ENCODE data around the gene MUC5AC. TPM values are rescaled to one million over a fixed set of nuclear protein-coding genes. Genes with fewer than 3 reads are reported as not detected.
A peak's percentile ranks its signal among the peaks of the same experiment; 100 is the strongest.
"Not testable (repeated sequence)": the region's sequence is repeated elsewhere in the genome, so short reads cannot be mapped to it uniquely, and the experiment has no call there.

MUC5AC gene
- total RNA-seq, 1 experiment from 2014 or later, result not detected

DNA sequence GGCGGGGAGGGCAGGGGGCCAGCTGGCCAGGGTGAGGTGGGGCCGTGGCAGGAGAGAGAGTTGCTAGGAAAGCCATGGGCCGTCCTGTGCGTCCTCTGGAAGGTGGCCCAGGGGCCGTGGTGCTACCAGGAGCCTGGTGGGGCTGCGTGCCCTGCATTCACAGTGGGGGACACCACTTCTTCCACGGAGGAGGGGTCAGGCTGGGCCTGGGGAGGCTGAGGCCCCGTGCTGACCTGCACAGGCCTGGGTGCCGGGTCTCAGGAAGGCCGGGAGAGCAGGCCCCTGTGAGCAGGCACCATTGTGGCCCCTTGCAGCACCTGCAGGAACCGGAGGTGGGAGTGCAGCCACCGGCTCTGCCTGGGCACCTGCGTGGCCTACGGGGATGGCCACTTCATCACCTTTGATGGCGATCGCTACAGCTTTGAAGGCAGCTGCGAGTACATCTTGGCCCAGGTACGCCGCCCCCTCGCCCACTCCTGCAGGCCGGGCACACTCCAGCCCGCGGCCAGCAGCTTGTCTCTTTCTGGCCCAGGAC lies 77.1 kb downstream of the MUC5AC start:
- DNase-seq (ENCODE audit: low read depth), result no peak
- in situ Hi-C loops (cut with HindIII; ENCODE audit: low pct_unique_long_range_greater_than_20kb, low sequenced_read_pairs), result no loop called here

DNA sequence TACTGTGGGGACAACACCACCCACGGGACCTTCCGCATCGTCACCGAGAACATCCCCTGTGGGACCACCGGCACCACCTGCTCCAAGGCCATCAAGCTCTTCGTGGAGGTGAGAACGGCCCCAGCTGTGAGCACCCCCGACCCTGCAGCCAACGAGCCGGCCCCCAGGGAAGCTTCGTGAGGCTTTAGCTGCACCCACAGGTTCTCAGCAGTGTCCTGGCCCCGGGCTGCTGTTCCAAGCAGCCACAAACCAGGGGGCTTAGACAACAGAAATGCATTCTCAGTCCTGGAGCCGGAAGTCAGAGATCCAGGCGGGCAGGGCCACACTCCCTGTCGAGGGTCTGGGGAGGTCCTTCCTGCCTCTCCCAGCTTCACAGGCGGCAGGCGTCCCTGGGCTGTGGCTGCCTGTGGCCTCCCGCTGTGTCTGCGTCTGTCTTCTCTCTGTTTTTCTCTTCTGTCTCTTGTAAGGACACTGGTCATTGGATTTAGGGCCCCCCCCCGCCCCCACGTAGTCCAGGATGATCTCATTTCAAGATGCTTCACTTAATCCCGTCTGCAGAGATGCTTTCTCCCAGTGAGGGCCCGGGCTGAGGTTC lies 77.7 kb downstream of the MUC5AC start:
- in situ Hi-C loops (cut with HindIII; ENCODE audit: low pct_unique_long_range_greater_than_20kb, low sequenced_read_pairs), result no loop called here
- no peak for DNase-seq (ENCODE audit: low read depth)

DNA sequence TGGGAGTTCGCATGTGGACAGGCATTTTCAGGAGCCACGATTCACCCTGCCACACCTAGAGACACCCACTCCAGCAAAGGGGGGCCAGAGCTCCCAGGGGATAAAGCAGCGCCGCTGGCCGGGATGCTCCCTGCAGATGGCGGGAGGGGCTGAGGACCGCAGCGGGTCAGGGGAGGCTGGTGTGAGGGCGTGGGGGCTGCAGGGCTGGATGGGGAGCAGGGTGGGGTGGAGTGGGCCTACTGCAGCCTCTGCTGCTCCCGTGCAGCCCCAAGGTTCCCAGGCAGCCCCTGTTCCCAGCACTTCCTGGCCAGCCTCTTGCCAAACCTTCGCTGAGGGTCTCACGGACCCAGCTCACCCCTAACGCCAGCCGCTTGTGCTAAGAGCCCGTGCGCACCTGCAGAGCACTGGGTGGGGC lies 78.2 kb downstream of the MUC5AC start:
- in situ Hi-C loops (cut with HindIII; ENCODE audit: low pct_unique_long_range_greater_than_20kb, low sequenced_read_pairs), result no loop called here
- DNase-seq (ENCODE audit: low read depth), result no peak

DNA sequence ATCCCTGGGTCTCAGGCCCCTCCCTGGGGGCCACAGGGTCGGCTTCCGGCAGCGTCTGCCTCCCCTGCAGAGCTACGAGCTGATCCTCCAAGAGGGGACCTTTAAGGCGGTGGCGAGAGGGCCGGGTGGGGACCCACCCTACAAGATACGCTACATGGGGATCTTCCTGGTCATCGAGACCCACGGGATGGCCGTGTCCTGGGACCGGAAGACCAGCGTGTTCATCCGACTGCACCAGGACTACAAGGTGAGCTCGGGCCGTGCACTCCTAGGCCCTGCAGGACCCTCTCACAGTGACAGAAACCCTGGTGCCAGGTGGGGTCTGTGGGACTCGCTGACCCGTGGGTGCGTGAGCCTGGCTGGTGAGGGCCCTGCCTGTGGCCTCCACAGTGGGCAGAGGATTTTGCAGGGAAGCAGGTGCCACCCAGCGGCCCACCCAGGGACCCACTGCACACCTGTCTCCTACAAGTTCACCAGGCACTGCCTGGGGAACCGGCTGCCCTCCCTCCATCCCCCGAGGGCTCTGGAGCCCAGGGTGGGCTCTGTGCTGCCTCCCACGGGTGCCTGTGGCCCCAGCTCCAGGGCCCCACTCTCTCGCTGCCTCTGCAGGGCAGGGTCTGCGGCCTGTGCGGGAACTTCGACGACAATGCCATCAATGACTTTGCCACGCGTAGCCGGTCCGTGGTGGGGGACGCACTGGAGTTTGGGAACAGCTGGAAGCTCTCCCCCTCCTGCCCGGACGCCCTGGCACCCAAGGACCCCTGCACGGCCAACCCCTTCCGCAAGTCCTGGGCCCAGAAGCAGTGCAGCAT lies 78.8 kb downstream of the MUC5AC start:
- DNase-seq (ENCODE audit: low read depth), result no peak
- in situ Hi-C loops (cut with HindIII; ENCODE audit: low pct_unique_long_range_greater_than_20kb, low sequenced_read_pairs), result no loop called here

DNA sequence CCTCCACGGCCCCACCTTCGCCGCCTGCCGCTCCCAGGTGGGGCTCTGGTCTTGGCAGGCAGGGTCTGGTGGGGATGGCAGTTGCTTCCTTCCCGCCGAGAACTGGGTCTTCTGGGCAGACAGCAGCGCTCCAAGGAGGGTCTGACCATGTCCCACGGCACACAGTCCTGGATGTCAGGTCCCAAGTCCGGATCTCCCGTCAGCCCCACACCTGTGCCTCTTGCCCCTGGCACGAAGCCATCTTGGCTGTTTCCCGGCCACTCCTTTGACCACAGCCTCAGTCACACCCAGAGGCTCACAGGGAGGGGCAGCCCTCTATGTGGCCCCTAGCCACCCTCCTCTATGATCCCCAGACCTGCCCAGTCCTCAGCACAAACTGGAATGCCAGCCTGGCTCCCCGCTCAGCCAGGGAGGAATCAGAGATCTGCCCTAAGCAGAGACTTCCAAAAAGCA lies 79.4 kb downstream of the MUC5AC start:
- in situ Hi-C loops (cut with HindIII; ENCODE audit: low pct_unique_long_range_greater_than_20kb, low sequenced_read_pairs), result no loop called here
- DNase-seq (ENCODE audit: low read depth), result no peak

DNA sequence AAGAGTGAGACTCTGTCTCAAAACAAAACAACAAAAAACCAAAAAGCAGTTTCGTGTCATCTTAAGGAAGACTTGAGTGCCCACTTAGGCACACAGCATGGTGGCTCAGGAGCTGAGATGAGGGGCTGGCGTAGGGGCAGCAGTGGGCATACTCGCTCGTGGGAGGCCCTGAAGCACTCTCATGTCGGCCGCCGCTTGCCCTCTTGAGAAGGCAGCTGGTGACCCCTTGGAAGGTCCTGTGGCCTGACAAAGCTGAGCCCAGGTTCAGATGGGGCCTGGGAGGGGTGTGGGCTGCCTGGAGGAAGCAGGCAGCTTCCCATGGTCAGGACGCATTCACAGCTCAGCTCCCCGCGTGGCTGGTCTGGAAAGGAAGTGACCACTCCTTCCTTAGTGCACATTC lies 80.1 kb downstream of the MUC5AC start:
- DNase-seq (ENCODE audit: low read depth), result no peak
- in situ Hi-C loops (cut with HindIII; ENCODE audit: low pct_unique_long_range_greater_than_20kb, low sequenced_read_pairs), result no loop called here

- in situ Hi-C loops (cut with HindIII; ENCODE audit: low pct_unique_long_range_greater_than_20kb, low sequenced_read_pairs), result no loop called here
- DNase-seq (ENCODE audit: low read depth), result peak; percentile 32
Observed at GRCh38 chr11:1238767-1239595, 81.2 kb downstream of the MUC5AC start.

GRCh38 chr11:1239596-1240205 lies 81.9 kb downstream of the MUC5AC start:
- in situ Hi-C loops (cut with HindIII; ENCODE audit: low pct_unique_long_range_greater_than_20kb, low sequenced_read_pairs), result no loop called here
- no peak for DNase-seq (ENCODE audit: low read depth)

GRCh38 chr11:1240771-1241170 lies 83.0 kb downstream of the MUC5AC start:
- DNase-seq (ENCODE audit: low read depth), result no peak
- in situ Hi-C loops (cut with HindIII; ENCODE audit: low pct_unique_long_range_greater_than_20kb, low sequenced_read_pairs), result no loop called here

- in situ Hi-C loops (cut with HindIII; ENCODE audit: low pct_unique_long_range_greater_than_20kb, low sequenced_read_pairs), result no loop called here
- no peak for DNase-seq (ENCODE audit: low read depth)
Observed at GRCh38 chr11:1241706-1242105, 84.0 kb downstream of the MUC5AC start.

DNA sequence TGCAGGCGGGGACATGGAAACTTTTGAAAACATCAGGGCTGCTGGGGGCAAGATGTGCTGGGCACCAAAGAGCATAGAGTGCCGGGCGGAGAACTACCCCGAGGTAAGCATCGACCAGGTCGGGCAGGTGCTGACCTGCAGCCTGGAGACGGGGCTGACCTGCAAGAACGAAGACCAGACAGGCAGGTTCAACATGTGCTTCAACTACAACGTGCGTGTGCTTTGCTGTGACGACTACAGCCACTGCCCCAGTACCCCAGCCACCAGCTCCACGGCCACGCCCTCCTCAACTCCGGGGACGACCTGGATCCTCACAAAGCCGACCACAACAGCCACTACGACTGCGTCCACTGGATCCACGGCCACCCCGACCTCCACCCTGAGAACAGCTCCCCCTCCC lies 84.5 kb downstream of the MUC5AC start:
- no peak for DNase-seq (ENCODE audit: low read depth)
- in situ Hi-C loops (cut with HindIII; ENCODE audit: low pct_unique_long_range_greater_than_20kb, low sequenced_read_pairs), result no loop called here

GRCh38 chr11:1242751-1243150 lies 85.0 kb downstream of the MUC5AC start:
- in situ Hi-C loops (cut with HindIII; ENCODE audit: low pct_unique_long_range_greater_than_20kb, low sequenced_read_pairs); DNase-seq (ENCODE audit: low read depth): not testable (repeated sequence)

DNA sequence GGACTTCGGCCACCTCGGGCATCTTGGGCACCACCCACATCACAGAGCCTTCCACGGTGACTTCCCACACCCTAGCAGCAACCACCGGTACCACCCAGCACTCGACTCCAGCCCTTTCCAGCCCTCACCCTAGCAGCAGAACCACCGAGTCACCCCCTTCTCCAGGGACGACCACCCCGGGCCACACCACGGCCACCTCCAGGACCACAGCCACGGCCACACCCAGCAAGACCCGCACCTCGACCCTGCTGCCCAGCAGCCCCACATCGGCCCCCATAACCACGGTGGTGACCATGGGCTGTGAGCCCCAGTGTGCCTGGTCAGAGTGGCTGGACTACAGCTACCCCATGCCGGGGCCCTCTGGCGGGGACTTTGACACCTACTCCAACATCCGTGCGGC lies 85.8 kb downstream of the MUC5AC start:
- in situ Hi-C loops (cut with HindIII; ENCODE audit: low pct_unique_long_range_greater_than_20kb, low sequenced_read_pairs); DNase-seq (ENCODE audit: low read depth): not testable (repeated sequence)

DNA sequence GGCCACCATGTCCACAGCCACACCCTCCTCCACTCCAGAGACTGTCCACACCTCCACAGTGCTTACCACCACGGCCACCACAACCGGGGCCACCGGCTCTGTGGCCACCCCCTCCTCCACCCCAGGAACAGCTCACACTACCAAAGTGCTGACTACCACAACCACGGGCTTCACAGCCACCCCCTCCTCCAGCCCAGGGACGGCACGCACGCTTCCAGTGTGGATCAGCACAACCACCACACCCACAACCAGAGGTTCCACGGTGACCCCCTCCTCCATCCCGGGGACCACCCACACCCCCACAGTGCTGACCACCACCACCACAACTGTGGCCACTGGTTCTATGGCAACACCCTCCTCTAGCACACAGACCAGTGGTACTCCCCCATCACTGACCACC lies 86.8 kb downstream of the MUC5AC start:
- in situ Hi-C loops (cut with HindIII; ENCODE audit: low pct_unique_long_range_greater_than_20kb, low sequenced_read_pairs); DNase-seq (ENCODE audit: low read depth): not testable (repeated sequence)

GRCh38 chr11:1245717-1246116 lies 88.0 kb downstream of the MUC5AC start:
- in situ Hi-C loops (cut with HindIII; ENCODE audit: low pct_unique_long_range_greater_than_20kb, low sequenced_read_pairs); DNase-seq (ENCODE audit: low read depth): not testable (repeated sequence)

DNA sequence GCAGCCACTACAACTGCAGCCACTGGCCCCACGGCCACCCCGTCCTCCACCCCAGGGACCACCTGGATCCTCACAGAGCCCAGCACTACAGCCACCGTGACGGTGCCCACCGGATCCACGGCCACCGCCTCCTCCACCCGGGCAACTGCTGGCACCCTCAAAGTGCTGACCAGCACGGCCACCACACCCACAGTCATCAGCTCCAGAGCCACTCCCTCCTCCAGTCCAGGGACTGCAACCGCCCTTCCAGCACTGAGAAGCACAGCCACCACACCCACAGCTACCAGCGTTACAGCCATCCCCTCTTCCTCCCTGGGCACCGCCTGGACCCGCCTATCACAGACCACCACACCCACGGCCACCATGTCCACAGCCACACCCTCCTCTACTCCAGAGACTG lies 88.5 kb downstream of the MUC5AC start:
- DNase-seq (ENCODE audit: low read depth); in situ Hi-C loops (cut with HindIII; ENCODE audit: low pct_unique_long_range_greater_than_20kb, low sequenced_read_pairs): not testable (repeated sequence)

DNA sequence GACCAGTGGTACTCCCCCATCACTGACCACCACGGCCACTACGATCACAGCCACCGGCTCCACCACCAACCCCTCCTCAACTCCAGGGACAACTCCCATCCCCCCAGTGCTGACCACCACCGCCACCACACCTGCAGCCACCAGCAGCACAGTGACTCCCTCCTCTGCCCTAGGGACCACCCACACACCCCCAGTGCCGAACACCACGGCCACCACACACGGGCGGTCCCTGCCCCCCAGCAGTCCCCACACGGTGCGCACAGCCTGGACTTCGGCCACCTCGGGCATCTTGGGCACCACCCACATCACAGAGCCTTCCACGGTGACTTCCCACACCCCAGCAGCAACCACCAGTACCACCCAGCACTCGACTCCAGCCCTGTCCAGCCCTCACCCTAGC lies 89.3 kb downstream of the MUC5AC start:
- DNase-seq (ENCODE audit: low read depth); in situ Hi-C loops (cut with HindIII; ENCODE audit: low pct_unique_long_range_greater_than_20kb, low sequenced_read_pairs): not testable (repeated sequence)

DNA sequence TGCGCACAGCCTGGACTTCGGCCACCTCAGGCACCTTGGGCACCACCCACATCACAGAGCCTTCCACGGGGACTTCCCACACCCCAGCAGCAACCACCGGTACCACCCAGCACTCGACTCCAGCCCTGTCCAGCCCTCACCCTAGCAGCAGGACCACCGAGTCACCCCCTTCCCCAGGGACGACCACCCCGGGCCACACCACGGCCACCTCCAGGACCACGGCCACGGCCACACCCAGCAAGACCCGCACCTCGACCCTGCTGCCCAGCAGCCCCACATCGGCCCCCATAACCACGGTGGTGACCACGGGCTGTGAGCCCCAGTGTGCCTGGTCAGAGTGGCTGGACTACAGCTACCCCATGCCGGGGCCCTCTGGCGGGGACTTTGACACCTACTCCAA lies 91.2 kb downstream of the MUC5AC start:
- DNase-seq (ENCODE audit: low read depth); in situ Hi-C loops (cut with HindIII; ENCODE audit: low pct_unique_long_range_greater_than_20kb, low sequenced_read_pairs): not testable (repeated sequence)
